ENCODE measurements around the gene SIGLEC14.

SIGLEC14 gene

DNA sequence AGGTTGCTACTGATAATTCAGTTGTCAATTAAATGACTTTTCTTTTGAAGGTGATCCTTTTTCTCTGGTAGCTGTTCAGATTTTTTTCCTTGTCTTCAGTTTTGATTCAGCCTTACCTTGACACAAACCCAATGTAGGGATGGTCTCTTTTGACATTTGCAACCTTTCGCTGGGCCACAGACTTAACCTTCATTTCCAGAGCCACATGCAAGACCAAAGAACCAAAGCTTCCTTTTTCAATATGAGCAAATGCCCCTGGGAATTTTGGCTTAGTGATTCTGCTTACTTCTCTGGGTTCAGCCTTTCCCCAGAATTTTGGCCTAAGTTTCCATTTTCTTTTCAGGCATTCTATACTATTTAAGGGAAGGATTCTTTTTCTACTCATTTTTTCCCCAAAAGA, 36.0 kb downstream of the SIGLEC14 start:
- no peak for DNase-seq

DNA sequence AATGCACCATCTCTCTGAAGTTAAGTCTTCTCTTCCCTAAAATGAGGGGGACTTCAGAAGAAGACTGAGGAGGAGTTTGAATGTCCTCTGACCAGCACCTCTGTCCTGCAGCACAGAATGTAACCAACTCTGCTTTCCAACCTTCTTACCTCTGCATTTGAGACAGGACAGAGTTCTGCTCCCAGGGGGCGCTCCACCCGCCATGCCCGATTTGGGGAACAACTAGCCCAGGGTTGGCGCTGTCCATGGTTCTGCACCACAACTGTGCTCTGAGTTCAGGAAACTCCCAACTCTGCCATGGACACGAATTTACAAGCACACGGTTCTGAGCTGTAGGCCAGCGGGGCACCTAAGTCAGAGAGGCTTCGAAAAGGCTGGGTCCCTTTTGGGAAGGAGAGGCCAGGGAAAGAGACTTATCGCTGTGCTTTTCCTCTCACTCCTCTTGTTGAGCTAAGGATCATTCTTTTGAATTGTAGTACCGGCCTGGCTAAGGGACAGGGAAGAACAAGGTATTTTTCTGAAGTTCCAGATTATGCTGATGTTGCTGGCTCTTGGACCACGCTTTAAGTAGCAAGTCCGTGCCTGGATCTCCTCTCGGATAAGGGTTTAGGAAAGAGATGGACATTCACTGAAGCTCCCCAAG, 38.6 kb downstream of the SIGLEC14 start:
- no peak for DNase-seq

GRCh38 chr19:51607077-51607476, 39.5 kb downstream of the SIGLEC14 start:
- DNase-seq = no peak

DNA sequence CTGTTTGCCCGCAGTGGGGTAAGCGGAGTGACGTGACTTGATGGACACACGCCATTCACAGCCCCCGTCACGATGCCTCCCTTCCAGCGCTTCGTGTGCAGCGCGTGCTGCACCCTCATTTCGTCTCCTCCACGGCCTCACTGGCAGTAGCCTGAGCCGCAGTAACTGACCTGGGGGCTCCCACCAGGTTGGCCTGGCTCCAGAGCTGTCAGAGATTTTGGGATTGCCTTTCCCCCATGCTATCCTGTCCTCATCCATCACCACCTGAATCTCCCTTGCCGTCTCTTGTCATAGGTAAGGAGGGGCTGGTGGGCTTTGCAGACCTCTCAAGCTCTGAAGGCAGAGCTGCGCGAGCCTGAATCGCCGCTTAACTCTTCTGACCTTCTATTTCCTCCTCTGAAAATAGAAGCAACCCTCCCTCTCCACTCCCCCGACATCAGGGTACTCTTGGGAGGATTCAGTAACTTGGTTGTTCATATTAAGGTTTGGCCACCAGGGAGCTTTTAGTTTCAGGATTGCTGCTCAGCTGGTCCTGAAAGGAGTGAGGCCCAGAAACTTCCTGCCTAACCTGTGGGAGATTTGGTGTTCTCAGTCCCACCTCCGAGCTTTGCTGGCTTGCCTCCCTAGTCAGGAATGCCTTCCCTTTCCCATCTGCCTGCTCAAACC, 44.3 kb downstream of the SIGLEC14 start:
- DNase-seq = no peak

DNA sequence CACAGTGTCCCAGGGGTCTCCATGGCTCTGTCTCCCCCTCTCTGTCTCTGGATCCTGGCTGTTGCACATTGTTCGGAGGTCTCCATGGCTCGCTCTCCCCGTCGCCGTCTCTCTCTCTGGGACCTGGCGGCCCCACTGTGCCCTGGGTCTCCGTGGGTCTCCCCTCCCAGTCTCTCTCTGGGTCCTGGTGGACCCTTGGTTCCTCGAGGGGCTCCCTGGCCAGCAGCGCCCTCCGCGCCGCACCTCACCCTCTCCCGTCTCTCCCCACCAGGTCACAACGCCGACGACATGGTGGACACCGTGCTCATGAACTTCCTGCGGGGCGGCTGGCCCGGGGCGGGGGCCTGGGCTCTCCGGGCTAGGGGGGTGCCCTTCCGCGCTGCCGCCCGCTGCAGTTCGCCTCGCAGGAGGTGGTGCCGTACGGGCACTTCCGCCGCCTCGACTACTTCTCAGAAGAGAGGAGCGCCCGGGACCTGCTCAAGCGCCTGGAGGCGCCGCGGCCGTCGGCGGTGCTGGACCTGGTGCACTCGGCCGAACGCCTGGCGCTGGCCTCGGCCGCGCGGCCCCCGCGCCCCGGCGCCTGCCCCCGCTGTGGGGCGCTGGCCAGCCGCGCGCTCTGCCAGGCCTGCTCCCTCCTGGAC, 45.6 kb downstream of the SIGLEC14 start:
- no peak for DNase-seq

DNA sequence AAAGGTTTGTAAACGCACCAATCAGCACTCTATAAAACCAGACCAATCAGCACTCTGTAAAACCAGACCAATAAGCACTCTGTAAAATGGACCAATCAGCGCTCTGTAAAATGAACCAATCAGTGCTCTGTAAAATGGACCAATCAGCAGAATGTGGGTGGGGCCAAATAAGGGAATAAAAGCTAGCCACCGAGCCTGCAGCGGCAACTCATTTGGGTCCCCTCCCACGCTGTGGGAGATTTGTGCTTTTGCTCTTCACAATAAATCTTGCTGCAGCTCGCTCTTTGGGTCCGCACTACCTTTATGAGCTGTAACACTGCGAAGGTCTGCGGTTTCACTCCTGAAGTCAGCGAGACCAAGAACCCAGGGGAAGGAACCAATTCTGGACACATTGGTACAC, 47.5 kb downstream of the SIGLEC14 start:
- no peak for DNase-seq

- no peak for DNase-seq
Observed at GRCh38 chr19:51598159-51598915, 48.3 kb downstream of the SIGLEC14 start.

DNA sequence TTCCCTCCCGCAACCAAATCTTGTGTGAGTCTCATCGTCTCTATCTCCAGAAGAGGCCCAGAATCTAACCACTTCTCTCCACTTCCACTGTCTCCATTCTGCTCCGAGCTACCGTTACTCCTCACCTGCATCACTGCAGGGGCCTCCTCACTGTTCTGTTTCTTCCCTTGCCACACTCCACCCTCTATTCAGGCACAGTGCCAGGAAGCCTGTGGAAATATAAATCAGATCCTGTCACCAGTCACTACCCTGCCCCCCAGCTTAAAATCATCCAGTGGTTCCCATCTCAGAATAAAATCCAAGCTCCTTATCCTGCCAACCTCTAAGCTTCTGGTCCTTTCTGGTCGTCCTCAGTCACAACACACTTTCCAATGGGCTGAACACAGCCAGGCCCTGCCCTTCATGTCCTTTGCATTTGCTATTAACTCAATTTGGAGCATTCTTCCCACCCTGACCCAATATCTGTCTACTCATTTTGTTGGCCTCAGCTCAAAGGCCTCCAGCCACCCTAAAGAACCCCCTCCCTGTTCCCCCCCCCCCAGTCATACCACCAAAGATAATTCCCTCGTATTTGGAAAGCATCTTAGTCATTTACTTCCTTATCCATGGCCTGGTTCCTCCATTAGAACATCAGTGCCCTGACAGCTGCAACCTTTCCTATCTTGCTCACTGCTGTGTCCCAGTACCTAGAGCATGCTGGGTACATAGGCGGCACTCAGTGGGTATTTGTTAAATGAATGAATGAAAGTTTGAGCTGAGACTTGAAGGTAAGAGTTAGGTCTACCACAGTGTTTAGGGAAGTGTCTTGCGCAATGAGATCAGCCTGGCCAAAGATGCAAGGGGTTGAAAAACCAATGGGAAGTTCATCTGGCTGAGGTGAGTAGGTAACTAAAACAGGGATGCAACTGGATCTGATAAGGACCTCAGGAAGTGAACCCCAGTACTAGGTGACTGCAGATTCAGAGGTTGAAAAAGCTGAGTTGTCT, 51.1 kb downstream of the SIGLEC14 start:
- DNase-seq = no peak

GRCh38 chr19:51594774-51595109, 51.9 kb downstream of the SIGLEC14 start:
- no peak for DNase-seq

GRCh38 chr19:51593969-51594773, 52.5 kb downstream of the SIGLEC14 start:
- DNase-seq = peak; percentile 76 to 86

DNA sequence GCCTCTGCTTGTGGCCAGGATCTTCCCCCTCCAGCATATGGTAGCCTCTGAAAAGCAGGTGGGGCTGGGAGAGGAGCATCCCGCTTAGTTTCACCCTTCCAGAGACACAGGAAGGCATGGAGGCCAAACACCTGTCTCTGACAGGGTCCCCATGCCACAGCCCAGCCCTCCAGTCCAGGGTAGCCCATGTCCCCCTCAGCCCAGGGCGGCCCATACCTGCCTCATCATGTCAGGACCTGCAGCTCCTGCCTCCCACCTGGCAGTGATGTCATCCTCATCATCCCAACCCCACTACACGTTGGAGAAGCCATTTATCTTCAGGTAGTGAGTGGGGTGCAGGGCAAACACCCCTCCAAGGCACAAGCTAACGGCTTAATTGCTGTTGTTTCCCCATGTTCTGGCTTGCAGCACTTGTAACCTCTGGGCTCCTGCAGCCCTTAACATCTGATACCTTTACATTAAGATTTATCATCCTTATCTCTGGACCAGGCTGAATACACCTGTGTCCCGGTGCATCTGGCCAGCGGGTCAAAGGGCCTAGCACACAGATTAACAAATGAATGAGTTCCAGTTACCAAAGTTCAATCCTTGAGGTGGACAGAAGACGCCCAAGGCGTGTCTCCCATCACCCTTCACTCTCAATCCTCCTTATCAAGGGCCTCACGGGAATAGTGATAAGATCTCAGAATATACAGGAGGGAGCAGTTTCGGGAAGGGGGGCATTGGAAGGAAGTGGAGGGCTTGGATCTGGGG, 53.3 kb downstream of the SIGLEC14 start:
- no peak for DNase-seq
